ENCODE measurements around the gene DPF3. TPM values are rescaled to one million over a fixed set of nuclear protein-coding genes. Genes with fewer than 3 reads are reported as not detected.

DPF3 gene
- total and polyA plus RNA-seq, 9 of the 15 experiments (the other 6 are each of a cell fraction or from before 2014, with no cell fraction given): 0.21 to 4.9 (median 1.2) TPM

GRCh38 chr14:72771561-72771960 lies 122.3 kb downstream of the DPF3 start:
- peaks cover 3 to 5% of the 10 kb centered on the region in 2 experiments; a peak in 3 of 5 replicates for H3K4me1 ChIP-seq (replicated peaks in 1 of 2; ENCODE audit: control insufficient read depth in 2 of 2, insufficient read depth in 2 of 2, low read length in 2 of 2)
- H3K4me3 ChIP-seq: no peak overlapping the region
- ChIA-PET POLR2A (no interaction called here), CTCF (ENCODE audit: low intra/inter-chr PET ratio) (no interaction called here)
- H3K27ac ChIP-seq (ENCODE audit: extremely low read depth, low read depth, low read length): no peak overlapping the region
- H2AFZ ChIP-seq (ENCODE audit: low read depth, low read length): no peak overlapping the region
- DNase-seq (ENCODE audit: extremely low read depth in 1 of 4, low spot score in 3 of 4) (no peak), ATAC-seq (no peak), FAIRE-seq (no peak)
- no peaks in the 10 kb centered on the region for H3K27me3 ChIP-seq (ENCODE audit: control insufficient read depth in 2 of 2, insufficient read depth in 2 of 2, low read length in 2 of 2)
- intact Hi-C loops (cut with micrococcal nuclease) (no loop called here), in situ Hi-C loops (cut with MboI) (no loop called here)
- no peaks in the 10 kb centered on the region for H3K79me2 ChIP-seq (ENCODE audit: control insufficient read depth, insufficient read depth, low read length)
- no peak overlapping the region for H3K4me2 ChIP-seq (ENCODE audit: insufficient read depth, low read length)
- BruUV-seq (replicated peaks): no TSS peak
- H3K9me1 ChIP-seq (ENCODE audit: control insufficient read depth, insufficient read depth, low read length): no peaks in the 10 kb centered on the region
- H4K20me1 ChIP-seq (replicated peaks; ENCODE audit: control insufficient read depth, insufficient read depth, low read length): no peaks in the 10 kb centered on the region
- H3K9ac ChIP-seq (ENCODE audit: insufficient read depth in 1 of 2, low read depth in 2 of 2, low read length in 2 of 2): no peak overlapping the region
- H3K9me3 ChIP-seq (replicated peaks; ENCODE audit: control insufficient read depth, insufficient read depth, low read depth, low read length): no peaks in the 10 kb centered on the region
- WGBS (ENCODE audit: insufficient coverage, low coverage, missing lambda C conversion rate): 50% methylated on average over 8 of the region's 11 CpGs
- no peaks in the 10 kb centered on the region for H3K36me3 ChIP-seq (ENCODE audit: control insufficient read depth, insufficient read depth, low read length)
- TF ChIP-seq ZNF324 (CRISPR knock-in tag; IDR thresholded peaks at IDR 0.05) (no peak), TAF1 (IDR thresholded peaks at IDR 0.05; ENCODE audit: control insufficient read depth, extremely low read depth, insufficient read depth, low read length, severe bottlenecking) (no peak), REST (IDR thresholded peaks at IDR 0.05; ENCODE audit: borderline replicate concordance) (no peak), REST (CRISPR knock-in tag; IDR thresholded peaks at IDR 0.05; ENCODE audit: low read depth) (no peak), TAL1 (IDR thresholded peaks at IDR 0.05) (no peak), ZNF408 (CRISPR knock-in tag; IDR thresholded peaks at IDR 0.05; ENCODE audit: low read depth) (no peak), SMAD3 (CRISPR knock-in tag; conservative IDR thresholded peaks at IDR 0.05) (no peak), FOXK2 (conservative IDR thresholded peaks at IDR 0.05 in 1 of 2, IDR thresholded peaks at IDR 0.05 in 1 of 2; ENCODE audit: low read depth in 2 of 2) (no peak), RBM39 (optimal IDR thresholded peaks at IDR 0.05; ENCODE audit: low read depth, low read length) (no peak), MIER1 (IDR thresholded peaks at IDR 0.05; ENCODE audit: low read depth) (no peak), ZNF639 (CRISPR knock-in tag; conservative IDR thresholded peaks at IDR 0.05 in 1 of 2, IDR thresholded peaks at IDR 0.05 in 1 of 2) (no peak), MXD1 (CRISPR knock-in tag; IDR thresholded peaks at IDR 0.05; ENCODE audit: borderline replicate concordance, poor library complexity, severe bottlenecking) (no peak)

Data from K562 (cell line).